Kidney tubule cell (primary cell): Measurements from ENCODE around the gene ABLIM1.

Source experiments
- DNase-seq: peaks from one replicate; pipeline ENCODE4 v3.0.0-alpha.2; 2018; ENCODE audit warnings: low spot score

The ABLIM1 gene

DNA sequence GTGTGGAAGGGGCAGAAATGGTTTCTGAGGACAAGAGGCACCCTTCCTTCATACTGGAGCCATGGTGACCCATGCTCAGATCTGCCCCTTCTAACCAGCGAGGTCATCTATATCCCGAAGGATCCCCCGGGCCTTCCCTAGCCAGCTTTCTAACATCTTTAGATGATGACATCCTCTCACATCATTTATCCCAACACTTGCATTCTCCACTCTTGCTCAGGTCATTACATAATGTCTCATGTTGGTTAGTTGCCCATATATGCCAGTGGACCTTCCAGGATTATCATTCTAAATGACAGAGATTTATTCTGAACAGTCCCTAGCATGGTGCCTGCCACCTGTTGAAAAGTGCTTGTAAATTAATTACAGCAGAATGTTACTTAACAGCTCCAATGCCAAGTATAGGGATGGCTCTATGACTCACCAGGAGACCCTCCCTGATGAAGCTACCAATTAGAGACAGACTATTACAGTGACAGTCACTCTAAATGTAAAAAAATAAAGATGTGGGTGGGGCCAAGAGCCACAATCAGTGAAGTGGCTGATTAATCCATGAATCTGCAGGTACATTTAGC is 22.6 kb upstream of the ABLIM1 start:
- no peak for DNase-seq

DNA sequence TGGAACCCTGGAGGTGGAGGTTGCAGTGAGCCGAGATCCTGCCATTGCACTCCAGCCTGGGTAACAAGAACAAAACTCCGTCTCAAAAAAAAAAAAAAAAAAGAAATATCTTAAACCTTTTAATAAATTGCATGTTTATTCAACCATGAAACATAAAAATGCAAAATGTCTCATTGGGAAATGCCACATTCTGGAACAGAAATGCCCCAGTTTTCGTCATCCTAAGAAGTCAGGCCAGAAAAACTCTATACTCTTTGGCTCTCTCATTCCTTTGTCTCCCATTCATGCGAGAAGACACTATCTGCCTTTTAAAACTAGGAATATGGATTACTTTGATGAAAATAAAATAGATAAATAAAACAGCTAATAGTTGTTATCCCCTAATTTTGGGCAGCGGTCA is 21.5 kb upstream of the ABLIM1 start:
- no peak for DNase-seq

DNA sequence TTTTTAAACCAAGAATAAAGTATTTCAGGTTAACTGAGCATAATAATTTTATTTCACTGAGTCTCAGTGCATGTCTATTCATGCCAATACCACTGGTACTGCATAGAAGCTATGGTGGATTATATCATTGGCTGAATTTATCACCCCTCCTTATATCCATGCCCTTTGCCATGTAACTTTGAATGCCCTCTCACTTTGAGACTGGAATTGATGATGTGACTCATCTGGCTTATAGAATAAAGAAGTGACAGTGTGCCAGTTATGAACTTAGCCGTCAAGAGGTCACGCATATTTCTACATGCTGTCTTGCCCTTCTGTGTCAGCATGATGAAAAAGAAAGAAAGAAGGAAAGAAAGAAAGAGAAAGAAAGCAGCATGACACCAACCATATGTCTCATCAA is 20.7 kb upstream of the ABLIM1 start:
- DNase-seq: no peak

GRCh38 chr10:114678336-114678735 is 20.3 kb upstream of the ABLIM1 start:
- DNase-seq: no peak

GRCh38 chr10:114674346-114674745 is 16.3 kb upstream of the ABLIM1 start:
- DNase-seq: no peak

DNA sequence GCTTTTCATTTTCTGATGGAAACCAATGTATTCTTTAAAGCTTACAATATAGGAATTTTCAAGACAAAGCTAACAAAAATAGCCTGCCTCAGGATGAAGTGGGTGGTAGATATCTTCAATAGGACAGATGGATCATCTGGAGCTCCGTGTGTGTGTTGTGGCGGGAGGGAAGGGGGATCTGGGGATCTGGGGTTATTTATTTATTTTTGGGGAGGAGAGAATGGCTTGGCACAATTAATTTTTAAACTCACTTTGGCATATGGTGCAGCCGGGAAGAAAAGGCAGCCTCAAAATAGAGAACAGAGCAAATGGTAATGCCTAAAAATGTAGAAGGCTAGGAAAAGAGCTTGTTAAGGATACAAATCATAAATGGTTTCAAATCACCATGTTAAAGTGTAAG is 11.6 kb upstream of the ABLIM1 start:
- no peak for DNase-seq

DNA sequence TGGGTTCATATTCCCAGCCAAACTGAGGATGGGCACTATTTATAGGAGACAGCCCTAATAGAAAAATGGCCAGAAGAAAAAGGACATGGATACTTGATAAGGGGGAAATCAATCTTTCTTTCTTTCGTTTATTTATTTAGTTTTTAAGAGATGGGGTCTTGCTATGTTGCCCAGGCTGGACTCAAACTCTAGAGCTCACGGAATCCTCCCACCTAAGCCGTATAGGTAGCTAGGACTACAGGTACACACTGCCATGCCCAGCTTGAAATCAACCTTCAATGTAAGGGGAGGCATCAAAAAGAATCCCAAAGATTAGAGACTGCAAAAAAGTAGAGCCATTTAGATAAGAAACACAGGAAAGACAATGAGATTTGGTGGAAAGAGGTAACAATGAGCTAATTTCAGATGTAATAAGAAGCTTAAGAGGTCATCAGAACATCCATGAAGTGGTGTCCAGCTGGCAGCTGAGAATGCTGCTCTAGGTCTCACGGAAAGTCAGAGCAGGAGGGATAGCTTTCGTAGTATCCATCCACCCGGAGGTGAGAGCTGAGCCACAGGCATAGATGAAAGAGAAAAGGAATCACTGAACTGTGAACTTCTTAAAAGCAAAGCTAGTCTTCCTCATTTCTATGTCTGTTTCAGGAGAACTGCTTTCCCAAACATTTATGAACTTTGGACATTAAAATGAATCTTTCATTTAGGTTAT is 10.5 kb upstream of the ABLIM1 start:
- DNase-seq: peak; percentile 17

DNA sequence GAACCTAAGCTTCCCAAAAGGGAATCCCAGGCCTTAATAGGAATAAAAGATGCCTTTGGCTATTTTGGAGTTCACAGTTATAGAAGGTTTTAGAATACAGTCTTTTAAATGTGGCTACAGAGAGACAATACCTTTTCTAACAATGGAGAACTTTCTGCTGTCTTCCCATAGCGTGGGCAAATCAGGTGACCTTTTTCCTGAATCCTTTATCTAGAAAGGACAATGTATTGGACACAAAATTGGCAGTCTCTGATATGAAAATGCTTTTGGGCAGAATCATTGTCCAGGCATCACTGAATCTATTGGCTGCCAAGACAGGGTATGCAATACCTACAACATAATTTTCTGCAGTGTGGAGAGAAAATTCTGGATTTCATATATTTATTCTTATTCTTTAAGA is 7.8 kb upstream of the ABLIM1 start:
- DNase-seq: no peak

GRCh38 chr10:114665406-114665805 is 7.3 kb upstream of the ABLIM1 start:
- DNase-seq: peak; percentile 43

GRCh38 chr10:114664127-114664526 is 6.1 kb upstream of the ABLIM1 start:
- DNase-seq: no peak

DNA sequence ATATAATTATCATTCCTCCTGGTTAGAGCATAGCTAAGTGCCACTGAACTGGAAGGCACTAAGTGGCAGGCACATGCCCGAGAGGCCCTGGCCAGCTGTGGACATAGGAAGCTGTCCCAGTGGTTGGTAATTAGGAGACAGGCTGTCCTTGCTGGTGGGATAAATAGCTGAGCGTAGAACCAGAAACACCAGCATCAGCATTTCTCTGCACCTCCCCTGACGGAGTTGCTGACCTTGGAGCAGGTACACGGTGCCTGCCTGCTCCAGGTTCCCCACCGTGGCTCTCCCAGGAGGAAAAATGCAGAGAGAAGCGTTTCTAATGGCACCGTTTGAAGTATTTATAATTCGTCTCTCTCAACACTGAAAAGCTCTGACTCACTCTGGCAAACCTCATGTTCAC is 5.6 kb upstream of the ABLIM1 start:
- DNase-seq: peak; percentile 22

GRCh38 chr10:114662646-114663217 is 4.7 kb upstream of the ABLIM1 start:
- no peak for DNase-seq

DNA sequence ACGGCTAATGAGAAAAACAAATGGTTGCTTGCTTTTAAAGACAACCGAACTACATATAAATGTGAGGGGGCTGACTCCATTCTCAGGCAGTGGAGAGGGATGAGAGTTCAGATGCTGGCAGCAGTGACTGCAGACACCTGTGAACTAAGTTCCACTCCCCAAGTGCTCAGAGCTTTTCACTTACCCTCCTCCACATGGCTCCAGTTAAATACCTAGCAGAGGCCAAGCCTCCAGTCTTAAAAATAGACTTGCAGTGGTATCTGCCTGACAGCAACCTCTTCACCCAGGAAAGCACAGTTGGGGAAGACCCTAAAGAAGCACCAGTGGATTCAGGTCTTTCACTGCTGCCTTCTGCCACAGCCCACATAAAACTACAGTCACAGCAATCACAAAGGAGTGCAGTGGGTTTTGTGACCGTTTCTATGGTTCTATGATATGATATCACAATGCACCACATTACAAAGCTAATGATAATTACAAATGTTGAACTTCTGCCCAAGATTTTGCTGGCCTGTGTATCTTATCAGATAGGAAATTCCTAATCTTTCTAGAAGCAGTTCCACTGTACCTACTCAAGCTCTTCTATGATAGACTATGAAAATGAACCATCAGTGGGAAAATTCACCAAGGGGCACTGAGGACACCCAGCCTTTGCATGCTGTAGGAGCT is 3.3 kb upstream of the ABLIM1 start:
- DNase-seq: no peak

GRCh38 chr10:114655671-114656070 is 2.4 kb downstream of the ABLIM1 start:
- no peak for DNase-seq

- no peak for DNase-seq
These were observed 3.1 kb downstream of the ABLIM1 start for GRCh38 chr10:114654822-114655575.

- no peak for DNase-seq
These were observed 4.1 kb downstream of the ABLIM1 start for GRCh38 chr10:114653926-114654325.

- DNase-seq: no peak
These were observed 5.4 kb downstream of the ABLIM1 start for GRCh38 chr10:114652402-114653368.

DNA sequence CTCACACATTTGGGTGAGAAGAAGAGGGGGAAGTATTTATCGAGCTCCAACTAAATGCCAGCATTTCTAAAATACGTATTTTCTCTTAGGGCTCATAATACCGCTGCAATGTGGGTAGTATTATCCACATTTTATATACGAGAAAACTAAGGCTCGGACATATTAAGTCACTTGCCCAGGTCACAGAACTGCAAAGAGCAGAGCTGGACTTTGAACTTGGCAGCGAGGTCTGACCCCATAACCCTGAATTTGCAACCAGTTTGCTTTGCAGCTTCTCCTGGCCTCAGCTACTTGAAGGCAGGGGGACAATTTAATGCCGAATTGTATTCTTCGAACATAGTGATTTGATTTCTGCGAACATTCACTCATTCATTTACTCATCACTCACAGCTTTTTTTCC is 7.2 kb downstream of the ABLIM1 start:
- DNase-seq: no peak

GRCh38 chr10:114650266-114650665 is 7.8 kb downstream of the ABLIM1 start:
- DNase-seq: peak; percentile 18

- peak; percentile 32 for DNase-seq
These were observed 8.7 kb downstream of the ABLIM1 start for GRCh38 chr10:114649217-114649903.

- peak; percentile 70 for DNase-seq
These were observed 9.7 kb downstream of the ABLIM1 start for GRCh38 chr10:114648368-114648767.
